GM12892 (cell line): ENCODE data around the gene LIMS4. TPM values are rescaled to one million over a fixed set of nuclear protein-coding genes. Genes with fewer than 3 reads are reported as not detected.
"Not testable (repeated sequence)": the region's sequence is repeated elsewhere in the genome, so short reads cannot be mapped to it uniquely, and the experiment has no call there.

ENCODE experiments used
- DNase-seq: peaks from one replicate; pipeline ENCODE4 v3.0.0; 2011; ENCODE audit not compliant: insufficient read length
- FAIRE-seq: peaks from 2 replicates; lab custom pipeline; 2011; peaks lifted over from hg19 to GRCh38; lab: Jason Lieb, UNC
- polyA plus RNA-seq: library from polyadenylated mRNA; unstranded; fragments of >200 nt; gene quantifications from one replicate; pipeline ENCODE4 v1.2.1, GENCODE V29; 2012; ENCODE audit warnings: missing spikeins, inconsistent platforms; ENCODE audit not compliant: missing spikeins

Gene LIMS4, protein sequence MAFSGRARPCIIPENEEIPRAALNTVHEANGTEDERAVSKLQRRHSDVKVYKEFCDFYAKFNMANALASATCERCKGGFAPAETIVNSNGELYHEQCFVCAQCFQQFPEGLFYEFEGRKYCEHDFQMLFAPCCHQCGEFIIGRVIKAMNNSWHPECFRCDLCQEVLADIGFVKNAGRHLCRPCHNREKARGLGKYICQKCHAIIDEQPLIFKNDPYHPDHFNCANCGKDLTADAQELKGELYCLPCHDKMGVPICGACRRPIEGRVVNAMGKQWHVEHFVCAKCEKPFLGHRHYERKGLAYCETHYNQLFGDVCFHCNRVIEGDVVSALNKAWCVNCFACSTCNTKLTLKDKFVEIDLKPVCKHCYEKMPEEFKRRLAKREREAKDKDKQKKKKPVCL
- polyA plus RNA-seq = 0.32 TPM

DNA sequence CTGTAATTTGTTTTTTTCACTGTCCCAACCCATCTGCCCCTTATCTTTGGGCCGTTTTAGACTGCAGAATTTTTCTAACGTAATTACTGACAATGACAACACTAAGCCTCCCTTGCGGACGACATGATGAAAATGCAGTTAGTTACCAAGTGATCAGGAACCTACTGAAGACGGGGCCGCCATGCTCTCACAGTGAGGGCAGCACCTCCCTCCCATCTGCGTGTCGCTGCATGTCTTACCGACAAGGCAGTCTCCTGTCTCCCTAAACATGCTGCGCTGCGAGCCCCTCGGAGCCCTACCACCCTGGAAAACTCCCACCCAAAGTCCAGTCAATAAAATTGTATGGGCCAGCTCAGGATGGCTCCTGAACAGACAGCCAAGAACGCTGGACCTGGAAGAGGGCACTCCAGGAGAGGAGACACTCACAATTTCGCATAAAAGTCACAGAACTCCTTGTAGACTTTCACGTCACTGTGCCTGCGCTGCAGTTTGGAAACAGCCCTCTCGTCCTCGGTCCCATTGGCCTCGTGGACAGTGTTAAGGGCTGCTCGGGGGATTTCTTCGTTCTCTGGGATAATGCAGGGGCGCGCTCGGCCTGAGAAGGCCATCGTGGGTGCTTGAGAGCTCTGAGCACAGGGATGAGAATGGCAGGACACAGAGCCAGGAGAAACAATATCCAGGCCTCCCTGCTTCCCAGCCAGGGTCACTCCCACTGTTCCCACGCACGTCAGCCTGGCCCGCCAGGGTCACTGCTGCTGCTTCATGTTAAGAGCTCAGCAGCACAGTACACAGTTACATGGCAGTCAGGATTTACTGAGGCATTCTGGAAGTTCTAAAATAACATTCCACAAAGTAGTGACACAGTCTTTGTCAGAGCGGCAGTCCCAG is at the start of gene LIMS4:
TSS of gene LIMS4 (minus strand) at position 646 of the 888 bp plus-strand sequence. CDS start at position 608, 38 bp downstream.
- not testable (repeated sequence) for DNase-seq, FAIRE-seq

DNA sequence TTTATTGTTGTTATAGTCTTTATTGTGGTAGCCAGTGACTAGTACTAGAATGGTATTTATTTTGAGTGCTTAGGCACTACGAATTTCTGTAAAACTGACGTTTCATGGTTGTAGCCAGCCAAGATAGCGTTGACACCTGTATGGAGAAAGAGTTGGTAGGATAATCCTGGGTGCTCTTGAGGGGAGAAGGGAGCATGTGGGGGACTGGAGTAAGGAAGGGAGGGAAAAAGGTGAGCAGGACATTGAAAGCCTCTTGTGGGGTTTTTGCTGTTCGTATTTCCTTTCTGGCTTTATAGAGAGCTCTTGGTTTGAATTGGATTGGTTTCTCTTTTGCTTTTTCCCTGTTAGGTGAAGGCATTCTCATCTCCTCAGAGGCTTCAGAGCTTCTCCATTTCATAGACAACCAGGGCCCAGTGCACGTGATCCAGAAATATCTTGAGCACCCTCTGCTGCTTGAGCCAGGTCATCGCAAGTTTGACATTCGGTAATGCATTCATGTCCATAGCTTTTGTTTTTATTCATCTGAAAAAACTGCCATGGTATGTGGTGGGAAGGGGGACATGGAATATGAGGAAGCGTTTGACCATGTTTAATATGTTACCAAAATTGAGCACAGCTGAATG is 27.2 kb upstream of the LIMS4 start:
- FAIRE-seq, DNase-seq: not testable (repeated sequence)

DNA sequence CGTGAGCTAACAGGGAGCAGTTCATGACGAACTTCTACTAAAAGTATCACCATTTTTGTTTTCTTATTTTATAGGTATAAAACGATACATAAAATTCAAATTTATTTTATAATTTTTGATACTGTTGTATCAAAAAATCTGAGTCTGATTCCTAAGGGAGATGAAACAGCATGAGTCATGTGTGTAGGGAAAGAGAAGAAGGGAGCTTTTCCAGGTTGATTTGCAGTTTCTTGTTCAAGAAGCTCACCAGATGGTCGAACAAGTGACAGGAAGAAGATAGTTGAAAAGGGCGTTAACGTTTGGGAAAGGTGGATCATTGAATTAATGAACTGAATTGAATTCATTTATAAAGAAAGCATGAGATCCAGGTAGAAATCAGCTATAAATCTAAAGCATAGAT is 23.4 kb upstream of the LIMS4 start:
- FAIRE-seq, DNase-seq: not testable (repeated sequence)

DNA sequence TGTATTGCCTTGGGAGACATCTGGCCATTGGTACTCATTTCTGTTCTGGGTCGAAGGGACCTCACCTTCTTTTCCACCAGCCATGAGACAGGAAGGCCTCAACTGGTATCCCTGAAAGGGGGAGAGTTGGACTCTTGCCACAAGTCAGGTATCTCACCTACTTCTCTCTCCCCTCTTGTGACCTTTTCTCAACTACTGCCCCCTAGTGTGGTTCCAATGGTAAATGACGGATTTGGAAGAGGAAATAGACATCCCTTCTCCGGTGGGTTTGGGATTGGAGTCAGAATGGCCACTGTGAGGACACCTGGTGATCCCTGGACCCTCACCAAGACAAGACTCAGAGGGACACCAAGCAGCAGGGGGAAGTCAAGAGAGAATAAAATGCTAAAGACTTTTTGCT is 21.9 kb upstream of the LIMS4 start:
- not testable (repeated sequence) for DNase-seq, FAIRE-seq

DNA sequence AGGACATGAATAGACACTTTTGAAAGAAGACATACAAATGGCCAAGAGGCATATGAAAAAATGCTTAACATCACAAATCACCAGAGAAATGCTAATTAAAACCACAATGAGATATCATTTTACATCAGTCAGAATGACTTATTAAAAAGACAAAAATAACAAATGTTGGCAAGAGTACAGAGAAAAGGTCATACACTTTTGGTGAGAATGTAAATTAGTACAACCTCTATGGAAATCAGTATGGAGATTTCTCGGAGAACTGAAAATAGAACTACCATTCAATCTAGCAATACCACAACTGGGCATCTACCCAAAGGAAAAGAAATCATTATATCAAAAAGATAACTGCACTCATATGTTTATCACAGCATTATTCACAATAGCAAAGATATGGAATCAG is 16.4 kb upstream of the LIMS4 start:
- FAIRE-seq = not testable (repeated sequence)

DNA sequence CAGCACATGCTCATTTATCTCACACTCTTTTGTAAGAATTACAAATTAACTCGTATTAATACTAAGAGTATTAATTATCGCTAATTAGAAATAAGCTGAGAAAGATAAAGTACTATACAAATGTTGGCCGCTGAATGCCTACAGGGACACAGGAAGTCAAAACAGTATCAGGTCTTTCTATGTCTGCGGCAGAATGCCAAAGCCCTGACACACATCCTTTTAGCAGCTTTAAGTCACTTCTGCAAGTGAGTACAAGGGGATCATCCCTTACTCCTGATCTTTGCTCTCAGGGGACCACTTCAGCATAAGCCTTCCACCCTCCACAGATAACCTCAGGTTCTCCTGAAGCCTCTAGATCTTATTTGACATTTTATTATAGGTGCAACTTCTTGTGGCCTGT is 10.1 kb upstream of the LIMS4 start:
- not testable (repeated sequence) for DNase-seq, FAIRE-seq

More for the DNA sequence above, 16.4 kb upstream of the LIMS4 start:
- DNase-seq = not testable (repeated sequence)

DNA sequence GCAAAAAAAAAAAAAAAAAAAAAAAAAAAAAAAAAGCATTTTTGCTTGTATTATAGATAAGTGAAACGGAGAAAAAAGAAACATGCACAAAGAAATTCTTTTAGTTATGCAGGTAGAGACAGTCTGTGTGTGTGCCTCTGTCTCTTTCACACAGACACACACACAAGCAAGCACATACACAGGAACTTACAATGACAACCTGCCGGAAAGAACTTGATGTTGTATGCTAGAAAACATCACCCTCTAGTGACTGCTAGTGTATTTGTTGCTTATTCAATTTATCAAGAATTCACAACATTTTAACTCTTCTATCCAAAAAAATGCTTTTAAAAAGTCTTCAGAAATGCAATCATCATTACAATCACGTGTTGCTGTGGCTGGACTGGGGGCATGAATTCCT is 8.6 kb upstream of the LIMS4 start:
- not testable (repeated sequence) for DNase-seq, FAIRE-seq

DNA sequence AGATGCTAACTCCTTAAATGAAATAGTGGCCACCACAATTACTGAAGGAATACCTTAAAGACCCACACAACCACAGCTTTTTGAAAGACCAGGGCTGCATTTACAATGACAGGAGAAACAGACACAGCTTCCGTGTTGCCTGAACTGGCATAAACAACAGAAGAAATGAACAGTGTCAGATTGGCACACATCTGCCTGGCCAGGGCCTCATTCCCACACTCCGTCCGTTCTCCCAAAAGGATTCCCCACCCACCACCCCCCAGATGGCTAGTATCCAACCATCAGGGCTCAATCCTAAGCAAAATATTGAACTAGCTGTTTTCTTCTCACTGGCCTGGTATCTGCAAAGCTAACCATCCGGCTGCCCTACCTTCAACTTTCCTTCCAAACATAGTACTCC is 7.5 kb upstream of the LIMS4 start:
- not testable (repeated sequence) for DNase-seq, FAIRE-seq

DNA sequence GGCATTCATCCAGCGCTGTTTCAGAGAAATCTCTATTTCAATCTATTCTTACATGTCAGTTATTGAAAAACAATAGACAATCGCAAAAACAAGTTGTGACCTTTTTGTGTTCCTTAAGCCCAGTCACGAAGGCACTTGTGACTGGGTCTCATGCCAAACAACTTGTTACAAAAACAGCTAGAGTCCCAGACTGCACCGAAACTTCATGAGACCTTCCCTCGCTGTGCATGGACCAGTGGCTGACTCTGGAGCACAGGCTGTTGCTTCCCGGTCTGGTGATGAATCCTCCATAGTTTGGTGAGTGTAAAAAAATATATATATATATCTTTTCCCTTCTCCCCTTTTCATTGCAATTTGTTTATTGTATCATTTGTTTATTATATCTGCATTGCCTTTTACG is 4.8 kb upstream of the LIMS4 start:
- not testable (repeated sequence) for FAIRE-seq, DNase-seq

DNA sequence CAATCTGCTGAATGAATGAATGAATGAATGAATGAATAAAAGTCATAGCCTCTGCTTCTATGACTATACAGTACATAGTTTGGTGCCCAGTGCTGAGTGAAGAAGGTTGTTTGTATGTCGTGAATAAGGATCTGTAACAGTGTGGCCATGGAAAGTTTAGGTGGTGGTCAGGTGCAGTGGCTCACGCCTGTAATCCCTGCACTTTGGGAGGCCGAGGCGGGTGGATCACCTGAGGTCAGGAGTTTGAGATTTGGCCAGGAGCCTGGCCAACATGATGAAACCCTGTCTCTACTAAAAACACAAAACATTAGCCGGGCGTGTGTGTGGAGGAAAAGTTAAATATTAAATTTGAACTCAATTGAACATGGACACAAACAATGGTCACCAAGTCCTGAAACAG is 4.3 kb upstream of the LIMS4 start:
- not testable (repeated sequence) for FAIRE-seq, DNase-seq

DNA sequence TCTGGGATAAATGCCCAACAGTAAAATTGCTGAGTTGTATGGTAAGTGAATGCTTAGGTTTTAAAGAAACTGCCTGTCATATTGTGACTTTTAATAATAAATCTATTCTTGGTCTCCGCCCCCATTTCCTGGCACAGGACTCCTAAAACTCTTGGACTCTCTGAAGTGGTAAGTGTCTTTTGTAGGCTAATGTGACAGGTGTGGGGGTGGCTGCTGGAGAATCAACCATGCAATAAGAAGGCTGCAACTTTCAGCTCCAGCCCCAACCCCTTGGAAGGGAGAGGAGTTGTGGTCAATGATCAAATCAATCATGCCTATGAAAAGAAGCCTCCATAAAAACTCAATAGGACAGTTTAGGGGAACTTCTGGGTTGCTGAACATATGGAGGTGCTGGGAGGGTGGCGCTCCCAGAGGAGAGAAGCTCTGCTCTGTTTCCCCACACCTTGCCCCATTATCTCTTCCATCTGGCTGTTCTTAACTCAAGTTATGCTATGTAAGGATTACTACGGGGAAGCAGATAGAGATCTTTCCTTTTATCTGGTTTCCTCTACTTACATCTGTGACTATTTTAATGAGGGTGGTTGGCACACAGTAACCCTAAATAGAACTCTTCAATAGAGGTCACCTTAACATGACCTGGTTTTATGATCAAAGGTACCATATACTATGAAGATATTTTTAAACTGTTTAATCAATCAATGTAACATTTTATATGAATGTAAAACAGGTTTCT is 3.2 kb upstream of the LIMS4 start:
- not testable (repeated sequence) for FAIRE-seq, DNase-seq

DNA sequence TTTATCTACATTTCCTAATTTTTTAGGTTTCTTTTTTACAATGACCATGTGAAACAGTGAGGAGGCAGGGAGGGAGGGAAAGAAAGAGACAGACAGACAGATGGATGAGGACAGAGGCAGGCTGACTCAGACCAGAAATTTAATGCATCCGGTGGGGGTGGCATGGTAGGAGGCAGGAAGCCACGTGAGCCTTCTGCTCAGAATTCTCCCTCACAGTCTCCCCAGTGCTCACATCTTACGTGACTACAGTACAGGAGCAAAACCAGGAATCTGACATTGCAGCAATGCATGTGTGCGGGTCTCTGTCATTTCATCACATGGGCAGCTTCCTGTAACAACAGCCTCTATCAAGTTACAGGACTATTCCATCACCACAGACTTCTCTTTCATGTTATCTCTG is 2.3 kb upstream of the LIMS4 start:
- not testable (repeated sequence) for FAIRE-seq, DNase-seq

DNA sequence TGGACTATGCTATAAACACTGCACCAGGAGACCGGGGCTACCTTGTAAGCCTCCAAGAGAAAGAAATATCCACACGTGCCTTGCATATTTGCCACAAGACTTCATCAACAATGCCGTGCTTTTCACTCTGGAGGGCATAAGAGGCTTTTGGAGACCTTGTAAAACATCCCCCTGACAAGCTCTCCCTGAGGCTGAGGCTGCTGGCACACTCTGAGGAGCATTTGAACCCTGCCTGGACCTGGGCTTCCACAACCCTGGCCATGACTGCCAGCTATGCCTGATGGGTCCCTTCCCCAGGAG is 393 bp upstream of the LIMS4 start:
- FAIRE-seq, DNase-seq: not testable (repeated sequence)

DNA sequence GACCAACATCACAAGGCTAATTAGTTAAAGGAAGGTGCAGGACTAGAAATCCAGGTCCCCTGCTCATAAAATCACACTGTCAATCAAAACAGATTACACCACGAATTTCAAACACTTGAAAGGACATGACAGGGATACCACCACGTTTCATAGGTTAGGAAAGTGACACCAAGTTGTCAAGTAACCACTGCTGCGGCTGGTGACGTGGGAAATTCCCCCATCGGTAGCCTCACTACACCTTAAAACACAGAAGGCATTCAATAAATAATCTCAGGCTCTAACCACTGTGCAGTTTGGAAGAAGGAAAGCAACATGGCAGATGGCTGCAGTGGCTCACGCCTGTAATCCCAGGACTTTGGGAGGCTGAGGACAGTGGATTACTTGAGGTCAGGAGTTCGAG is 3.7 kb downstream of the LIMS4 start:
- DNase-seq, FAIRE-seq: not testable (repeated sequence)

DNA sequence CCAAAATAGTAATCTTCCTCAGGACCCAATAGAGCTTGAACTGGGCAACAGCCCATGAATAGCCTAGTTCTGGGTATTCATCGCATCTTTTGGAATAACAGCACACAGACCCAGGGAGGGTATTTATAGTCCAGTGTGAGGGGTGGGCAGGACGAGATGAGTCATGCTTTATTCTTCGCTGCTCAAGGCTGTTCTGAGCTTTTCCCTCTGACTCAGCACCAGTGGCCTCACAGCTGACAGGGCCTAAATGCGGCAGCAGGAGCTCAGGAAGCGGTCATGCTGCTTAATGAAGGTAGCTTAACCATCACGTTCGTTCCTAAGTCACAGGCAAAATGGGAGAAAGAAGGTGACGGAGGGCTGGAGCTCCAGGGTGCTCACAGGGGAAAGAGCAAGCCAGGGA is 7.3 kb downstream of the LIMS4 start:
- not testable (repeated sequence) for DNase-seq, FAIRE-seq

DNA sequence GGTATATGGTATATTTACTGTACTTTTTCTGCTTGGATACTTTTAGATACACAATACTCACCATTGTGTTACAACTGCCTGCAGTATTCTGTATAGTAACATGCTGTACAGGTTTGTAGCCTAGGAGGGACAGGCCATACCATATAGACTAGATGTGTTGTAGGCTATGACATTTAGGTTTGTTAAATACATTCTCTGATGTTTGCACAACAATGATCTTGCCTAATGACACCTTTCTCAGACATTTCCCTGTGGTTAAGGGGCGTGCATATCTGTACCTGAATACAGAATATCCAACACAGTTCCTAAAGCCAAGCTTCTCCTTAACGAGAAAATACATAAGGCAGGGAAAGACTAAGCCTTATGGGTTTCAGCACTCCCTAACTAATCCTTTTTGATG is 10.2 kb downstream of the LIMS4 start:
- FAIRE-seq, DNase-seq: not testable (repeated sequence)

DNA sequence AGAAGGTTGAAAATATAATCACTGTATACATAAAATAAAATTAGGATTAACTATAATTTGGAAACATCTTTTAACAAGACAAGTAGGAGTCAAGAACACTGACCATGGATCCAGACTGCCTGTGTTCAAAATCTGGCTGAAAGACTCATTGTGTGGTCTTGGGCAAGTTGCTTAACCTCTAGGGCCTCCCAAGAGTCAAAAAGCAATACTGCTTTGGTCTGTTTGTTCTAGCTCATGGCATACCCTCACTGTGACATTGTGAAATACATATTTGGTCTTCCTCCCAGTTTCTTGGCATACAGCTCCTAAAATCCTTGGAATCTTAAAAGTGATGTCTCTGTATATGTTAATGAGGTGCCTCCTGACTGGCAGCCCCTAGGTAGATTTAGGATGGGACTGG is 12.3 kb downstream of the LIMS4 start:
- FAIRE-seq, DNase-seq: not testable (repeated sequence)

DNA sequence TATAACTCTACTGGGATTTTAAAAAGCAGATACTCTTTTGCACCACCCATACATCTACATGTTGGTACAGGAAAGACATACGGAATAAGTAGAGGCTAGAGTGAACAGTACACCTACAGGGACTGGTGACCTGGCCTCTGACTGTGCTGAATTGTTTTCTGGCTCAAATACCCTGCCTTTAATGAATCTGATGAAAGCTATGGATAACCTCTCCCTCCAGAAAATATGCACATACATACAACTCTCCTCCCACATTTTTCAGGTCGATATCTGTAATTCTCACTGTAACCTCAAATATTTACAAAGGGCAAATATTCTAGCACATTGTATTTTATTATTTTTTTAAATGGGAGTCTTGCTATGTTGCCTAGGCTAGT is 15.4 kb downstream of the LIMS4 start:
- not testable (repeated sequence) for DNase-seq, FAIRE-seq
